Transverse colon (tissue), 4 donors: ENCODE data around the gene PYGO2. TPM values are rescaled to one million over a fixed set of nuclear protein-coding genes. Genes with fewer than 3 reads are reported as not detected.

Source experiments
- DNase-seq: peaks from one replicate; pipeline ENCODE4 v3.0.0-alpha.2; 2019
- H3K27ac ChIP-seq, 4 donors: fragments of 200-600 bp; sonication (generic); 2 replicates each; pipeline ENCODE4 v1.5.1; 2016 to 2018; ENCODE audit warnings: inconsistent platforms in 4 of 4
- H3K27me3 ChIP-seq: fragments of 200-600 bp; sonication (generic); 2 replicates; pipeline ENCODE4 v1.5.1; 2017; ENCODE audit warnings: inconsistent platforms
- H3K36me3 ChIP-seq, 4 donors: fragments of 200-600 bp; sonication (generic); 2 replicates each; pipeline ENCODE4 v1.5.1; 2017 to 2019; ENCODE audit warnings: inconsistent platforms in 4 of 4
- H3K4me1 ChIP-seq, 4 donors: fragments of 200-600 bp; sonication (generic); 2 replicates each; pipeline ENCODE4 v1.5.1; 2017 to 2020; ENCODE audit warnings: inconsistent platforms in 4 of 4
- H3K4me3 ChIP-seq, 4 donors: fragments of 200-600 bp; sonication (generic); 1 replicate in 1 of 4; 2 replicates in 3 of 4; pipeline versions ENCODE4 v1.5.1 to v1.6.1; 2017 to 2019; ENCODE audit warnings: inconsistent platforms in 4 of 4
- H3K9me3 ChIP-seq, 2 donors: fragments of 200-600 bp; sonication (generic); 2 replicates each; pipeline ENCODE4 v1.5.1; 2017 to 2019; ENCODE audit warnings: inconsistent platforms in 2 of 2
- CTCF ChIP-seq, 5 experiments: fragments of 200-600 bp in 3 of 5; fragments of 450-650 bp in 2 of 5; sonication (generic) in 3 of 5; IDR thresholded peaks; 1 replicate in 2 of 5; 2 replicates in 3 of 5; pipeline ENCODE4 v1.5.1; 2016 to 2017; ENCODE audit warnings: antibody characterized with exemption in 5 of 5, inconsistent platforms in 3 of 5, mild to moderate bottlenecking in 2 of 5, moderate library complexity in 1 of 5
- EP300 ChIP-seq: sonication (generic); formaldehyde crosslinking; IDR thresholded peaks from one replicate; pipeline ENCODE4 v1.6.1; 2017; ENCODE audit warnings: antibody characterized with exemption, low read depth
- POLR2A ChIP-seq: fragments of 450-650 bp; IDR thresholded peaks from one replicate; pipeline ENCODE4 v1.6.1; 2016; ENCODE audit warnings: antibody characterized with exemption, mild to moderate bottlenecking, moderate library complexity
- POLR2AphosphoS5 ChIP-seq, 3 donors: sonication (generic); formaldehyde crosslinking; IDR thresholded peaks; one replicate each; pipeline ENCODE4 v1.6.1; 2016; ENCODE audit warnings: antibody characterized with exemption in 3 of 3
- WGBS, 2 donors: methylation state at CpG; one replicate each; pipeline ENCODE4 v1.1.5; 2018; ENCODE audit warnings: low coverage in 1 of 2; 5-methylcytosine and 5-hydroxymethylcytosine counted together
- in situ Hi-C, 4 donors: fragments of 200-750 bp; cut with MboI; loops; one replicate each; pipeline versions ENCODE4 v1.15.0 to v1.15.1; 2017; ENCODE audit warnings: low sequenced_read_pairs in 3 of 4, low pct_ligation_motif_present in 1 of 4, low pct_unique_long_range_greater_than_20kb in 1 of 4
- intact Hi-C: fragments of 100-400 bp; cut with DNase I; formaldehyde crosslinking; loops from one replicate; pipeline ENCODE4 v1.15.1; 2023; ENCODE audit warnings: low total_unique reads
- total RNA-seq, 4 donors: library from RNA; depleted of rRNA; stranded (reverse); fragments of >200 nt; gene quantifications; one replicate each; pipeline ENCODE4 v1.1.0, GENCODE V29; 2016

PYGO2 gene
- total RNA-seq, 4 donors from 2014 or later: 23.3 to 63.7 (median 29.0) TPM

GRCh38 chr1:155006601-155007101 lies 45.1 kb upstream of the PYGO2 start:
- H3K27me3 ChIP-seq: no peaks in the 10 kb centered on the region
- 26 to 28% methylated on average over 2 of the region's 2 CpGs for WGBS, 2 donors
- in situ Hi-C loops (no loop called here), intact Hi-C loops (no loop called here)
- H3K9me3 ChIP-seq: no peaks in the 10 kb centered on the region
- H3K36me3 ChIP-seq: no peaks in the 10 kb centered on the region
- H3K27ac ChIP-seq: peak overlapping the region; percentile 96 to 100 (median 98)
- TF ChIP-seq EP300: no peak
- no peak for TF ChIP-seq POLR2AphosphoS5 (IDR thresholded peaks at IDR 0.05)
- TF ChIP-seq POLR2A: no peak
- no peak for TF ChIP-seq CTCF (IDR thresholded peaks at IDR 0.05)
- H3K4me1 ChIP-seq: peaks cover 36 to 78% (median 71%) of the 10 kb centered on the region in 4 donors
- peak; percentile 37 for DNase-seq
- H3K4me3 ChIP-seq: peak overlapping the region in 1 of 4 donors; percentile 28

- intact Hi-C loops: no loop called here
- Histone ChIP-seq H3K9me3 (no peaks in the 10 kb centered on the region), H3K36me3 (no peaks in the 10 kb centered on the region), H3K27ac (peak overlapping the region; percentile 96 to 100 (median 98)), H3K4me1 (peaks cover 31 to 66% (median 58%) of the 10 kb centered on the region in 4 donors), H3K4me3 (peak overlapping the region in 3 of 4 donors; percentile 66 to 86 (median 72)), H3K27me3 (no peaks in the 10 kb centered on the region)
- peak; percentile 86 for DNase-seq
- TF ChIP-seq CTCF (IDR thresholded peaks at IDR 0.05): no peak
- TF ChIP-seq EP300: no peak
- TF ChIP-seq POLR2AphosphoS5 (IDR thresholded peaks at IDR 0.05): peak; percentile 33 to 79 (median 77)
- peak; percentile 41 for TF ChIP-seq POLR2A
- WGBS, 2 donors: 17% methylated on average over 17 of the region's 17 CpGs; no CpG with 5 or more reads in 1 of the 2 donors
- in situ Hi-C loops: no loop called here
These were observed 43.8 kb upstream of the PYGO2 start for GRCh38 chr1:155005076-155006011.

- 22% methylated on average over 5 of the region's 5 CpGs; no CpG with 5 or more reads in 1 of the 2 donors for WGBS, 2 donors
- Histone ChIP-seq H3K27me3 (no peaks in the 10 kb centered on the region), H3K9me3 (no peaks in the 10 kb centered on the region), H3K4me1 (peaks cover 39 to 66% (median 58%) of the 10 kb centered on the region in 4 donors), H3K36me3 (no peaks in the 10 kb centered on the region), H3K4me3 (peak overlapping the region; percentile 66 to 97 (median 79)), H3K27ac (peak overlapping the region; percentile 96 to 100 (median 98))
- DNase-seq: peak; percentile 30
- in situ Hi-C loops (no loop called here), intact Hi-C loops (loop anchor here (5.0 kb wide), 1 partner anchor 37 kb away; no protein-coding TSS in a partner anchor)
- no peak for TF ChIP-seq POLR2AphosphoS5 (IDR thresholded peaks at IDR 0.05)
- peak; percentile 18 for TF ChIP-seq POLR2A
- TF ChIP-seq EP300: no peak
These were observed 42.9 kb upstream of the PYGO2 start for GRCh38 chr1:155004352-155005075.

- Histone ChIP-seq H3K27me3 (no peaks in the 10 kb centered on the region), H3K36me3 (no peaks in the 10 kb centered on the region), H3K4me1 (peaks cover 42 to 66% (median 59%) of the 10 kb centered on the region in 4 donors), H3K9me3 (no peaks in the 10 kb centered on the region), H3K27ac (peak overlapping the region; percentile 96 to 100 (median 98)), H3K4me3 (peak overlapping the region; percentile 66 to 97 (median 79))
- in situ Hi-C loops (no loop called here), intact Hi-C loops (loop anchor here (5.0 kb wide), 1 partner anchor 37 kb away; no protein-coding TSS in a partner anchor)
- peak; percentile 78 for DNase-seq
- WGBS, 2 donors: 0 to 1% methylated on average over 2 to 17 of the region's 34 CpGs
- TF ChIP-seq POLR2A (no peak), POLR2AphosphoS5 (IDR thresholded peaks at IDR 0.05) (peak in 1 of 3 donors; percentile 5), EP300 (no peak), CTCF (IDR thresholded peaks at IDR 0.05) (no peak)
These were observed 42.3 kb upstream of the PYGO2 start for GRCh38 chr1:155003766-155004351.
